Natural killer cell (primary cell): Measurements from ENCODE around the gene AKR1C3. TPM values are rescaled to one million over a fixed set of nuclear protein-coding genes. Genes with fewer than 3 reads are reported as not detected.

Experiments used
- ATAC-seq, 3 donors: fragments of 150-1000 bp in 2 of 3; fragments of 200-7000 bp in 1 of 3; cut with Tn5 transposase; 1 replicate in 1 of 3; 2 replicates in 2 of 3; pipeline ENCODE4 v1.10.0; 2021; ENCODE audit warnings: mild to moderate bottlenecking in 2 of 3, moderate library complexity in 2 of 3
- DNase-seq, 2 donors: peaks; one replicate each; pipeline versions ENCODE4 v3.0.0 to v3.0.0-alpha.2; 2013 to 2021; ENCODE audit warnings: mixed read lengths in 1 of 2
- H3K27ac ChIP-seq: one replicate; pipeline ENCODE4 v1.5.1; 2013; ENCODE audit warnings: mild to moderate bottlenecking, low read length
- H3K27me3 ChIP-seq: one replicate; pipeline ENCODE4 v1.6.1; 2013; ENCODE audit warnings: low read length; ENCODE audit not compliant: control insufficient read depth, insufficient read depth
- H3K36me3 ChIP-seq: one replicate; pipeline ENCODE4 v1.6.1; 2013; ENCODE audit warnings: low read length; ENCODE audit not compliant: control insufficient read depth, insufficient read depth
- H3K4me1 ChIP-seq: one replicate; pipeline ENCODE4 v1.6.1; 2013; ENCODE audit warnings: low read length; ENCODE audit not compliant: control insufficient read depth, insufficient read depth
- H3K4me3 ChIP-seq: one replicate; pipeline ENCODE4 v1.5.1; 2013; ENCODE audit warnings: low read length
- H3K9me3 ChIP-seq: one replicate; pipeline ENCODE4 v1.6.1; 2013; ENCODE audit warnings: low read length; ENCODE audit not compliant: control insufficient read depth, insufficient read depth
- H3K27ac Mint-ChIP-seq, 2 donors: one replicate each; pipeline ENCODE4 v1.8.0; 2022; ENCODE audit warnings: mild to moderate bottlenecking in 2 of 2, mixed read lengths in 2 of 2, moderate library complexity in 1 of 2
- H3K27me3 Mint-ChIP-seq, 2 donors: one replicate each; pipeline ENCODE4 v1.8.0; 2022; ENCODE audit warnings: low read depth in 2 of 2, mixed read lengths in 2 of 2
- H3K36me3 Mint-ChIP-seq: one replicate; pipeline ENCODE4 v1.8.0; 2022; ENCODE audit warnings: mixed read lengths
- H3K4me1 Mint-ChIP-seq, 2 donors: one replicate each; pipeline ENCODE4 v1.8.0; 2022; ENCODE audit warnings: mixed read lengths in 2 of 2
- H3K4me3 Mint-ChIP-seq: one replicate; pipeline ENCODE4 v1.8.0; 2022; ENCODE audit warnings: mild to moderate bottlenecking, moderate library complexity, mixed read lengths
- H3K9me3 Mint-ChIP-seq, 2 donors: one replicate each; pipeline ENCODE4 v1.8.0; 2022; ENCODE audit warnings: mixed read lengths in 2 of 2
- WGBS: methylation state at CpG from one replicate; pipeline ENCODE4 v1.1.7; 2013; ENCODE audit warnings: missing lambda C conversion rate; ENCODE audit not compliant: insufficient coverage; 5-methylcytosine and 5-hydroxymethylcytosine counted together
- intact Hi-C: fragments of 100-400 bp; cut with micrococcal nuclease; formaldehyde crosslinking; loops from one replicate; pipeline ENCODE4 v1.14.2; 2022
- total RNA-seq, 4 donors: library from RNA; stranded (reverse); fragments of 120-200 nt in 1 of 4; gene quantifications; one replicate each; pipeline versions ENCODE4 v1.2.3 to v1.2.4, GENCODE V29; 2013 to 2022
- TF ChIP-seq, protein P1 (sequence below): fragments of 200-600 bp; IDR thresholded peaks from one replicate; pipeline ENCODE4 v1.8.0; 2022; ENCODE audit warnings: antibody characterized with exemption

AKR1C3 gene
- total RNA-seq, 3 donors from 2014 or later (not counting 1 experiment from before 2014, with no cell fraction given) = 77.5 to 140 (median 137) TPM

DNA sequence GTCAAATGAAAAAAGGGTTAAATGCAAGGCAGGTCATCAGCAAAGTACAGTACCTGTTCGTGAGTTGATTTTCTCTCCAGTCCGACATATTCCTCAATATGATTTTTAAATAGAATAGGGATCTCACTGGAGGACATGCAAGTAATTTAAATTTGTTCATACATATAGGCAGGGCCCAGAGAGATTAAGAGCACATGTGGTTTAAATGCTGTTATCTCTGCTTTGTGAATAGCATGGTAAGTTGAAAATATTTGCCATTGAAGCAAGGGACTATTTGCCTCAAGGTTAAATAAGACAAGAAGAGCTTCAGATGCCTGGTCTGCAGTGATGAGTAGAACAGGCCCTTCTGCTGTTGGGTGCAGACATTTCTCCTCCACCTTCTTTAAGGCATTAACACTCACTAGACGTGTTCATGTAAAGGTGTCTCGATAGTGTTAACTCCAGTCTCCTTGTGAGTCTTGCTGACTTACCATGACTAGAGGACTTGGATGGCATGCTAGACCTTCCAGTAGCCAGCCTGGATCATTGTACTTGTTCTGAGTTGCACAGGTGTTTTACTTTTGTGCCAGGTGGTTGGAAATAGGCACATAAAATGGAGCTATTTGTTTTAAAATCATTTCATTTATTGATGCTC is 15.6 kb upstream of the AKR1C3 start:
- H3K27ac Mint-ChIP-seq = no peak overlapping the region
- no peaks in the 10 kb centered on the region for H3K36me3 Mint-ChIP-seq
- Histone ChIP-seq H3K9me3 (no peaks in the 10 kb centered on the region), H3K36me3 (no peaks in the 10 kb centered on the region), H3K27ac (no peak overlapping the region), H3K4me1 (no peaks in the 10 kb centered on the region), H3K27me3 (no peaks in the 10 kb centered on the region), H3K4me3 (no peak overlapping the region)
- ATAC-seq (no peak), DNase-seq (no peak)
- peaks cover 0 to 9% of the 10 kb centered on the region in 2 donors for H3K27me3 Mint-ChIP-seq
- no peak overlapping the region for H3K4me3 Mint-ChIP-seq
- H3K9me3 Mint-ChIP-seq = no peaks in the 10 kb centered on the region
- no peaks in the 10 kb centered on the region for H3K4me1 Mint-ChIP-seq
- TF ChIP-seq, protein P1, sequence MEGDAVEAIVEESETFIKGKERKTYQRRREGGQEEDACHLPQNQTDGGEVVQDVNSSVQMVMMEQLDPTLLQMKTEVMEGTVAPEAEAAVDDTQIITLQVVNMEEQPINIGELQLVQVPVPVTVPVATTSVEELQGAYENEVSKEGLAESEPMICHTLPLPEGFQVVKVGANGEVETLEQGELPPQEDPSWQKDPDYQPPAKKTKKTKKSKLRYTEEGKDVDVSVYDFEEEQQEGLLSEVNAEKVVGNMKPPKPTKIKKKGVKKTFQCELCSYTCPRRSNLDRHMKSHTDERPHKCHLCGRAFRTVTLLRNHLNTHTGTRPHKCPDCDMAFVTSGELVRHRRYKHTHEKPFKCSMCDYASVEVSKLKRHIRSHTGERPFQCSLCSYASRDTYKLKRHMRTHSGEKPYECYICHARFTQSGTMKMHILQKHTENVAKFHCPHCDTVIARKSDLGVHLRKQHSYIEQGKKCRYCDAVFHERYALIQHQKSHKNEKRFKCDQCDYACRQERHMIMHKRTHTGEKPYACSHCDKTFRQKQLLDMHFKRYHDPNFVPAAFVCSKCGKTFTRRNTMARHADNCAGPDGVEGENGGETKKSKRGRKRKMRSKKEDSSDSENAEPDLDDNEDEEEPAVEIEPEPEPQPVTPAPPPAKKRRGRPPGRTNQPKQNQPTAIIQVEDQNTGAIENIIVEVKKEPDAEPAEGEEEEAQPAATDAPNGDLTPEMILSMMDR = no peak
- intact Hi-C loops = no loop called here
- WGBS = 69% methylated on average over 4 of the region's 4 CpGs

DNA sequence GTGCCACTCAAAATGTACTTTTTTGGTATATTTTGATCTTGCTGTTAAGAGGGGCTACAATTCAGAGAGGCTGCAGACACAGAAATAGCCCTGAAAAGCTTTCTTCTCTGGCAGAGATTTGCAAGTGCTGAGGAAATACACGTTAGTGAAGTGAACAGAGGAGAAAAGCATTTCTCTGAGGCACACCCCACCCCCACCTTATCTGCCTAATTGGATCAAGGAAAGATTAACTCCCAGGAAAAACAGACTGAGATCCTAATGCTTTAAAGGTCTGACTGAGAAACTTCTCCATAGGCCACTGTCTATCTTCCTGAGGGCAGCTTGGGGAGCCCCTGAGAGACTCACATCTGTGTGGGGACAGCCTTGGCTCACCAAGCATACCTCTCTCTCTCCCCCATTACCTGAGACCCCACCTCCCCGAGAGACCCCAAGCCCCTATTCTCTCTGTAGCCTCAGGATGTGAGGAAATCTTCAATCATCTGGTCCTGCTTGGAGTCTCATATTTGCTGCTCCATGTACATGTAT is 14.8 kb upstream of the AKR1C3 start:
- H3K27ac ChIP-seq = no peak overlapping the region
- H3K9me3 ChIP-seq = no peaks in the 10 kb centered on the region
- no peaks in the 10 kb centered on the region for H3K4me1 ChIP-seq
- Mint-ChIP-seq H3K27me3 (peaks cover 0 to 9% of the 10 kb centered on the region in 2 donors), H3K4me3 (no peak overlapping the region), H3K27ac (no peak overlapping the region), H3K9me3 (no peaks in the 10 kb centered on the region), H3K4me1 (no peaks in the 10 kb centered on the region), H3K36me3 (no peaks in the 10 kb centered on the region)
- intact Hi-C loops = no loop called here
- H3K36me3 ChIP-seq = no peaks in the 10 kb centered on the region
- WGBS = 80% methylated on average over 1 of the region's 2 CpGs
- H3K4me3 ChIP-seq = no peak overlapping the region
- no peaks in the 10 kb centered on the region for H3K27me3 ChIP-seq
- DNase-seq (no peak), ATAC-seq (no peak)
- TF ChIP-seq, protein P1 = no peak

- no peaks in the 10 kb centered on the region for H3K27me3 ChIP-seq
- no peak for ATAC-seq
- no peak for DNase-seq
- H3K4me1 ChIP-seq = no peaks in the 10 kb centered on the region
- no peaks in the 10 kb centered on the region for H3K9me3 ChIP-seq
- 94% methylated on average over 5 of the region's 6 CpGs for WGBS
- TF ChIP-seq, protein P1 = no peak
- Mint-ChIP-seq H3K27ac (no peak overlapping the region), H3K4me3 (no peak overlapping the region), H3K36me3 (no peaks in the 10 kb centered on the region), H3K9me3 (no peaks in the 10 kb centered on the region), H3K4me1 (no peaks in the 10 kb centered on the region), H3K27me3 (peaks cover 0 to 9% of the 10 kb centered on the region in 2 donors)
- H3K36me3 ChIP-seq = no peaks in the 10 kb centered on the region
- intact Hi-C loops = no loop called here
- no peak overlapping the region for H3K27ac ChIP-seq
- H3K4me3 ChIP-seq = no peak overlapping the region
Observed at GRCh38 chr10:5079836-5080235, 14.4 kb upstream of the AKR1C3 start.

GRCh38 chr10:5081091-5081490 is 13.1 kb upstream of the AKR1C3 start:
- TF ChIP-seq, protein P1 = no peak
- no peaks in the 10 kb centered on the region for H3K27me3 ChIP-seq
- H3K4me3 ChIP-seq = no peak overlapping the region
- Mint-ChIP-seq H3K36me3 (no peaks in the 10 kb centered on the region), H3K4me3 (no peak overlapping the region), H3K27me3 (peaks cover 0 to 9% of the 10 kb centered on the region in 2 donors), H3K4me1 (no peaks in the 10 kb centered on the region), H3K27ac (no peak overlapping the region), H3K9me3 (no peaks in the 10 kb centered on the region)
- H3K36me3 ChIP-seq = no peaks in the 10 kb centered on the region
- intact Hi-C loops = no loop called here
- H3K4me1 ChIP-seq = no peaks in the 10 kb centered on the region
- WGBS = 100% methylated on average over 1 of the region's 1 CpG
- DNase-seq (no peak), ATAC-seq (no peak)
- no peak overlapping the region for H3K27ac ChIP-seq
- no peaks in the 10 kb centered on the region for H3K9me3 ChIP-seq
